ENCODE results near the gene PIK3R2. TPM values are rescaled to one million over a fixed set of nuclear protein-coding genes. Genes with fewer than 3 reads are reported as not detected.

PIK3R2 gene
- total and polyA plus RNA-seq, 2 of the 13 experiments (the other 11 are each of a cell fraction or from before 2014, with no cell fraction given) = 18.6 to 25.3 TPM

DNA sequence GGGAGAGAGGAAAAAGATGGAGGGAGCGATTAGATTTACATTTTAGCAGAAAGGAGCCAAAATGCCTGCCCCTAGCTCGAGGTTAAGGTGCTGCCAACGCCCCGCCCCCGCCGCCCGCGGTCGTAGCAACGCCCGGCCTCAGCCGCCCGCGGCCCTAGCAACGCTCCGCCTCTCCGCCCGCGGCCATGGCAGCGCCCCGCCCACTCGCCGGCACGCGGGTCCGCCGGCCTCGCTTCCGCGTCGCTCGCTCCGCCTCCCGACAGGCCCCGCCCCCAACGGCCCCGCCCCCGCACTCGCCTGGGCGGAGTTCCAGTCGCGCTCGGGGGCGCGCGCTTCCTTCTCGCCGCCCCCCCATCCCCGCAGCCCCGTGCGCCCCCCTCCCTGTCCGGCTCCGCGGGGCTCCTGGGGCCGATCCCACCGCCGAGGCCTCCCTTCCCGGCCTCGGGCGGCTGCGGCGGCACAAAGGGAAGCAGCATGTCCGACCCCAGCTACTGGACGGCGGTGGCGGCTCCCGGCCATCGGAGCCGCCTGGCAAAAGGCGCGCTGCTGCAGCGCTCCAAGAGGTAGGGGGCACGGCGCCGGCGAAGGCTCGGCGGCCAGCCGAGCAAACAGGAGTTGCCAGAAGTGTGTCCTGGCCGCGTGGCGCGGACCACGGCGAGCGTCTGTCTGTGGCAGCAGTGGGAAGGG, 35.1 kb upstream of the PIK3R2 start:
- Histone ChIP-seq H3K9me3 (ENCODE audit: low read length) (no peaks in the 10 kb centered on the region), H3K4me3 (replicated peaks in 1 of 3; ENCODE audit: insufficient read depth in 1 of 3, low read depth in 2 of 3, low read length in 3 of 3) (peak overlapping the region; percentile 72 to 91 (median 73)), H3K4me2 (ENCODE audit: low read depth, low read length) (peak overlapping the region; percentile 100), H3K9ac (ENCODE audit: insufficient read depth, low read depth, low read length) (peak overlapping the region; percentile 82), H3K27me3 (ENCODE audit: control insufficient read depth in 1 of 2, insufficient read depth in 2 of 2, low read length in 2 of 2) (no peaks in the 10 kb centered on the region), H3K36me3 (replicated peaks in 1 of 2; ENCODE audit: control insufficient read depth in 1 of 2, insufficient read depth in 2 of 2, low read length in 2 of 2) (peaks cover 6 to 27% of the 10 kb centered on the region in 2 experiments), H3K27ac (ENCODE audit: extremely low read length, insufficient read depth, low read length) (peak overlapping the region; percentile 63), H2AFZ (ENCODE audit: low read length) (no peak overlapping the region), H3K79me2 (ENCODE audit: insufficient read depth, low read length) (peaks cover 16% of the 10 kb centered on the region), H3K4me1 (ENCODE audit: insufficient read depth, low read length) (peaks cover 23% of the 10 kb centered on the region), H4K20me1 (ENCODE audit: insufficient read depth, low read length) (no peaks in the 10 kb centered on the region)
- WGBS (ENCODE audit: low lambda C conversion rate) = no CpG with 5 or more reads among the region's 86 CpGs
- POLR2A ChIA-PET = interaction anchor here (0.6 to 2.2 kb wide), 5 partner anchors 9 to 74 kb away, joined by 3 to 18 read pairs (median 9); partner anchors contain the start of gene PIK3R2
- peak; percentile 83 for ATAC-seq
- intact Hi-C loops (cut with micrococcal nuclease; ENCODE audit: unreplicated experiment) (no loop called here), in situ Hi-C loops (cut with HindIII; ENCODE audit: extremely low pct_ligation_motif_present, low pct_unique_long_range_greater_than_20kb) (no loop called here)
- BruUV-seq (replicated peaks) = no TSS peak
- CTCF ChIA-PET (ENCODE audit: low intra/inter-chr PET ratio, low total read pairs) = no interaction called here
- peak; percentile 71 for DNase-seq (ENCODE audit: low spot score)
- FAIRE-seq = no peak
- TF ChIP-seq ZNF547 (CRISPR knock-in tag; IDR thresholded peaks at IDR 0.05) (0 out of 2 replicates have a peak, but pooled peaks have one; percentile 33), CREM (IDR thresholded peaks at IDR 0.05) (no peak), CREM (CRISPR knock-in tag; IDR thresholded peaks at IDR 0.05) (no peak), SP140L (CRISPR knock-in tag; IDR thresholded peaks at IDR 0.05; ENCODE audit: borderline replicate concordance) (no peak), YY1 (IDR thresholded peaks at IDR 0.05; ENCODE audit: insufficient read depth, insufficient replicate concordance, low read depth, low read length) (peak; percentile 86), ZNF660 (CRISPR knock-in tag; IDR thresholded peaks at IDR 0.05; ENCODE audit: borderline replicate concordance, low read depth) (no peak), POLR2A (IDR thresholded peaks at IDR 0.05; ENCODE audit: insufficient read depth in 1 of 2, low read depth in 2 of 2, low read length in 2 of 2) (peak in 1 of 2 experiments; percentile 20; a peak in 2 of 4 replicates), SMAD1 (CRISPR knock-in tag; IDR thresholded peaks at IDR 0.05; ENCODE audit: borderline replicate concordance, low read depth) (no peak), ZSCAN9 (CRISPR knock-in tag; IDR thresholded peaks at IDR 0.05; ENCODE audit: borderline replicate concordance) (no peak), ZNF629 (CRISPR knock-in tag; conservative IDR thresholded peaks at IDR 0.05) (no peak; the same call in 1 of the 2 replicates), ZMYM4 (CRISPR knock-in tag; IDR thresholded peaks at IDR 0.05) (no peak)
- TF ChIP-seq, protein P1, sequence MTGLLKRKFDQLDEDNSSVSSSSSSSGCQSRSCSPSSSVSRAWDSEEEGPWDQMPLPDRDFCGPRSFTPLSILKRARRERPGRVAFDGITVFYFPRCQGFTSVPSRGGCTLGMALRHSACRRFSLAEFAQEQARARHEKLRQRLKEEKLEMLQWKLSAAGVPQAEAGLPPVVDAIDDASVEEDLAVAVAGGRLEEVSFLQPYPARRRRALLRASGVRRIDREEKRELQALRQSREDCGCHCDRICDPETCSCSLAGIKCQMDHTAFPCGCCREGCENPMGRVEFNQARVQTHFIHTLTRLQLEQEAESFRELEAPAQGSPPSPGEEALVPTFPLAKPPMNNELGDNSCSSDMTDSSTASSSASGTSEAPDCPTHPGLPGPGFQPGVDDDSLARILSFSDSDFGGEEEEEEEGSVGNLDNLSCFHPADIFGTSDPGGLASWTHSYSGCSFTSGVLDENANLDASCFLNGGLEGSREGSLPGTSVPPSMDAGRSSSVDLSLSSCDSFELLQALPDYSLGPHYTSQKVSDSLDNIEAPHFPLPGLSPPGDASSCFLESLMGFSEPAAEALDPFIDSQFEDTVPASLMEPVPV (CRISPR knock-in tag; IDR thresholded peaks at IDR 0.05) = peak; percentile 43; the same call in 1 of the 2 replicates
- TF ChIP-seq, protein P2, sequence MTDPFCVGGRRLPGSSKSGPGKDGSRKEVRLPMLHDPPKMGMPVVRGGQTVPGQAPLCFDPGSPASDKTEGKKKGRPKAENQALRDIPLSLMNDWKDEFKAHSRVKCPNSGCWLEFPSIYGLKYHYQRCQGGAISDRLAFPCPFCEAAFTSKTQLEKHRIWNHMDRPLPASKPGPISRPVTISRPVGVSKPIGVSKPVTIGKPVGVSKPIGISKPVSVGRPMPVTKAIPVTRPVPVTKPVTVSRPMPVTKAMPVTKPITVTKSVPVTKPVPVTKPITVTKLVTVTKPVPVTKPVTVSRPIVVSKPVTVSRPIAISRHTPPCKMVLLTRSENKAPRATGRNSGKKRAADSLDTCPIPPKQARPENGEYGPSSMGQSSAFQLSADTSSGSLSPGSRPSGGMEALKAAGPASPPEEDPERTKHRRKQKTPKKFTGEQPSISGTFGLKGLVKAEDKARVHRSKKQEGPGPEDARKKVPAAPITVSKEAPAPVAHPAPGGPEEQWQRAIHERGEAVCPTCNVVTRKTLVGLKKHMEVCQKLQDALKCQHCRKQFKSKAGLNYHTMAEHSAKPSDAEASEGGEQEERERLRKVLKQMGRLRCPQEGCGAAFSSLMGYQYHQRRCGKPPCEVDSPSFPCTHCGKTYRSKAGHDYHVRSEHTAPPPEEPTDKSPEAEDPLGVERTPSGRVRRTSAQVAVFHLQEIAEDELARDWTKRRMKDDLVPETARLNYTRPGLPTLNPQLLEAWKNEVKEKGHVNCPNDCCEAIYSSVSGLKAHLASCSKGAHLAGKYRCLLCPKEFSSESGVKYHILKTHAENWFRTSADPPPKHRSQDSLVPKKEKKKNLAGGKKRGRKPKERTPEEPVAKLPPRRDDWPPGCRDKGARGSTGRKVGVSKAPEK (CRISPR knock-in tag; IDR thresholded peaks at IDR 0.05; ENCODE audit: borderline replicate concordance) = no peak
- TF ChIP-seq, protein P3, sequence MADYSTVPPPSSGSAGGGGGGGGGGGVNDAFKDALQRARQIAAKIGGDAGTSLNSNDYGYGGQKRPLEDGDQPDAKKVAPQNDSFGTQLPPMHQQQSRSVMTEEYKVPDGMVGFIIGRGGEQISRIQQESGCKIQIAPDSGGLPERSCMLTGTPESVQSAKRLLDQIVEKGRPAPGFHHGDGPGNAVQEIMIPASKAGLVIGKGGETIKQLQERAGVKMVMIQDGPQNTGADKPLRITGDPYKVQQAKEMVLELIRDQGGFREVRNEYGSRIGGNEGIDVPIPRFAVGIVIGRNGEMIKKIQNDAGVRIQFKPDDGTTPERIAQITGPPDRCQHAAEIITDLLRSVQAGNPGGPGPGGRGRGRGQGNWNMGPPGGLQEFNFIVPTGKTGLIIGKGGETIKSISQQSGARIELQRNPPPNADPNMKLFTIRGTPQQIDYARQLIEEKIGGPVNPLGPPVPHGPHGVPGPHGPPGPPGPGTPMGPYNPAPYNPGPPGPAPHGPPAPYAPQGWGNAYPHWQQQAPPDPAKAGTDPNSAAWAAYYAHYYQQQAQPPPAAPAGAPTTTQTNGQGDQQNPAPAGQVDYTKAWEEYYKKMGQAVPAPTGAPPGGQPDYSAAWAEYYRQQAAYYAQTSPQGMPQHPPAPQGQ (CRISPR knock-in tag; IDR thresholded peaks at IDR 0.05; ENCODE audit: borderline replicate concordance) = no peak
